HG03457 (cell line): Measurements from ENCODE around the gene PRDX2.
"Not testable (repeated sequence)": the region's sequence is repeated elsewhere in the genome, so short reads cannot be mapped to it uniquely, and the experiment has no call there.

Source experiments
- ATAC-seq: cut with Tn5 transposase; IDR thresholded peaks from one replicate; pipeline ENCODE4 v1.9.1; 2021; ENCODE audit warnings: moderate number of reproducible peaks; ENCODE audit not compliant: unreplicated experiment

The PRDX2 gene

DNA sequence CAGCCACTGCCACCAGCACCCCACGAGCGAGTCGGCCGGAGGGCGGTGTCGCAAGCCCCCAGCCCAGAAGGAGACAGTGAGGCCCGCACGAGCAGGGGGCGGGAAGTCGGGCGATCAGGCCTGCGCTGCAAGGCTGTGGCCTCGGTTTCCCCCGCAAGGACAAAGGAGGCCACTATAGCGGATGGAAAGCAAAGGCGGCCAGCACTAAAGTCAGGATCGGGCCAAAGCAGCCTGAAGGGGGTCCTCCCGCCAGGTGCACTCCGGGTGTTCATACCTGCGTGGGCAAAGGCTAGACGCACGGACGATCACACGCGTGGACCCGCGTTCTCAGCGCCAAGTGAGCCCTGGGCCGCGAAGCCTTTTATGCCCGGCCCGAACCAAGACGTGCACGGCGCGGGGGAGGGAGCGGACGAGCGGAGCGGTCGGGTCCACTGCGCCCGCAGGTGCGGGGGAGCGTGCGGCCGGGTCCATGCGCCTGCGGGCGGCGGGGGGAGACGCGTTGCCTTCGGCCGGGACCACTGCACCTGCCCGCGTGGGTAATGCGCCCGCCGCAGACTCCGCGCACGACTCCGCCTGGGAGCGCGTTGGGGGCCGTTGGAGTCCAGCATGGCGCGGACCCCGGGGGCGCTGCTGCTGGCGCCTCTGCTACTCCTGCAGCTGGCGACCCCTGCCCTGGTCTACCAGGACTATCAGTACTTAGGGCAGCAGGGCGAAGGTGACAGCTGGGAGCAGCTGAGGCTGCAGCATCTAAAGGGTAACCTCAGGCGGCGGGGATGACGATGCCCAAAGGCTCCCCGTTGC lies at the start of gene PRDX2, which contains the start of gene THSD8:
Gene PRDX2, minus strand, starts transcription at position 335 of the 801 bp plus-strand sequence. CDS start 539 bp downstream, outside the sequence.
Gene THSD8, plus strand, starts transcription at position 604 of the 801 bp plus-strand sequence. Its CDS starts 3 bp downstream, at position 607.
- no peak for ATAC-seq

DNA sequence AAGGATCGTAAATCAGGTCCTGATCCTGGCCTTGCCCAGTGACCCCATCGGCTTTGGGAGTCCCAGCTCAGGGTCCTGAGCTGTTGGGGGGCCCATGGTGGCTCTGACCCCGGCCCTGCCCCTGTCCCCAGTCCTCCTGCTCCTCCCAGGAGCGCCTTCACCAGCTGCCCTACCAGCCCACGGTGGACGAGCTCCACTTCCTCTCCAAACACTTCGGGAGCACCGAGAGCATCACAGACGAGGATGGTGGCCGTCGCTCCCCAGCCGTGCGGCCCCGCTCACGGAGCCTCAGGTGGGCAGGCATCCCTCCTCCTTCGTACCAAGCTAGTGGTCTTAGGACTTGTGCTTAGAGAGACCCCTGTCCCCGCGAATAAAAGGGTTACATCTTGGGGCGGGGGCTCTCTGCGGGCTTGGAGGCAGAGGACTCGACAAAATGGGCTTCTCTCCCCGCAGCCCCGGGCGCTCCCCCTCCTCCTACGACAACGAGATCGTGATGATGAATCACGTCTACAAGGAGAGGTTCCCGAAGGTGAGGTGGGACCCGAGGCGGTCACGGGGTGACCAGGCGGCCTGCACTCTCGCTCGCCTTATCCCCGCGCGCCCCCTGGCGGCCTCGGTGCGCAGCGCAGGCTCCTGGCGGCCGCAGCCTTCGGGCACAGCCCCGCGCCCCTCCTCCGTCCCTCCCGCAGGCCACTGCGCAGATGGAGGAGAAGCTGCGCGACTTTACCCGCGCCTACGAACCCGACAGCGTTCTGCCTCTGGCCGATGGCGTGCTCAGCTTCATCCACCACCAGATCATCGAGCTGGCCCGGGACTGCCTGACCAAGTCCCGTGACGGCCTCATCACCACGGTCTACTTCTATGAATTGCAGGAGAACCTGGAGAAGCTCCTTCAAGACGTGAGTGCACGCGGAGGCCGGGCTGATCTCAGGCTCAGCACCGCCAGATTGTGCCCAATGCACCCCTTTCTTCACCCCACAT lies 45.8 kb upstream of the PRDX2 start:
- no peak for ATAC-seq

DNA sequence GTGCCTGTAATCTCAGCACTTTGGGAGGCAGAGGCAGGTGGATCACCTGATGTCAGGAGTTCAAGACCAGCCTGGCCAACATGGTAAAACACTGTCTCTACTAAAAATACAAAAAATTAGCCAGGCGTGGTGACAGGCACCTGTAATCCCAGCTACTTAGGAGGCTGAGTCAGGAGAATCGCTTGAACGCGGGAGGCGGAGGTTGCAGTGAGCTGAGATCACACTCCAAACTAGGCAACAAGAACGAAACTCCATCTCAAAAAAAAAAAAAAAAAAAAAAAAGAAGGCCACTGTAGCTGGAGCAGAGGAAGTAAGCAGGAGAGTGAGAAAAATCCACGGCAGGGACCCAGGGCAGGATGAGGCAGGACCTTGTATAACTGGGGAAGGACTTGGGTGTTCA lies 45.0 kb upstream of the PRDX2 start:
- not testable (repeated sequence) for ATAC-seq

DNA sequence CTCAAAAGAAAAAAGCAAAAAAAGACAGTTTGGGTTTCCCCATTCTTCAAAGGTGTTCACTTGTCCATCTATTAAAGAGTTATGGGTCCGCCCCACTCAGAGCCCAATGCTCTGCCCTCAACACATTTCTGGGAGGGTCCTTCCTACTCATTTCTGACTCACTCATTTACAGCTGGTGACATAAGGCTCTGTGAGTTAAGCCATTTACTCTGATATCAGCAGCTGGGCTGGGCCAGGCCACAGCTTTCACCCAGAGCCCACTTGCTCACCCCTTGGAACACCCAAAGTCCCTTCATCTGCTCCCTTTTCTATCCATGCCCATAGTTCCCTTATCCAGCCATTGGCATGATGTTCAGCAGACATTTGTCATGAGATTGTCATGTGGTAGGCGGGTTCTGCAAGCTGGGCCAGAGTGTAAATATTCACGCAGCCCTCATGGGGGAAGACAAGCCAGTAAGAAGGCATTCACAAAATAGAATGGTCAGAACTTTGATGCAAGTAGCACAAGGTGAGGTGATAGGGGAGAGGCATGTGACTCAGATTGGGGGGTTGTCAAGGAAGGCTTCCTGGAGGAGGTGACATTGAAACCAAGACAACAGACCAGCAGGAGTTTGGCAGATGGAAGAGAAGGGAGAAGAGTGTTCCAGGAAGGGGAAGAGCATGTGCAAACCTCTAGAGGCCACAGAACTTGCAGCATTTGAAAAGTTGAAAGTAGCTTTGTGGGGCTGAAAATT lies 42.6 kb upstream of the PRDX2 start:
- no peak for ATAC-seq

DNA sequence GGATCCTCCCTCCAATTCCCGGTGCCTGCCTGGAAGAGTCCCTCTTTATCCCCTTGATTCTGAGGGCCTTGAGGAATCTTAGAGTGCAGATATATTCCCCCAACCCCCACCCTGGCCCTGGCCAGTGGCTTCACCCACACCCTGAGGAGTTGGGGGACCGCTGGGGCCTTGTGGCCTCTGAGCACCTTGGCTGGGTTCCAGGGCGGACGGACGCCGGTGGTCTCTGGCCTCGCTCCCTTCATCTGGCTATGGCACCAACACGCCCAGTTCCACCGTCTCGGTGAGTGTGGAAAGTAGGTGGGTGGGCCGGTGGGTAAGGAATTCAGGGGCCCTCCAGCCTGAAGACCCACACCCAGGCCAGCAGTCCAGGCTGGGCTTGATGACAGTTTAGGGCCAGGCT lies 41.7 kb upstream of the PRDX2 start:
- no peak for ATAC-seq

DNA sequence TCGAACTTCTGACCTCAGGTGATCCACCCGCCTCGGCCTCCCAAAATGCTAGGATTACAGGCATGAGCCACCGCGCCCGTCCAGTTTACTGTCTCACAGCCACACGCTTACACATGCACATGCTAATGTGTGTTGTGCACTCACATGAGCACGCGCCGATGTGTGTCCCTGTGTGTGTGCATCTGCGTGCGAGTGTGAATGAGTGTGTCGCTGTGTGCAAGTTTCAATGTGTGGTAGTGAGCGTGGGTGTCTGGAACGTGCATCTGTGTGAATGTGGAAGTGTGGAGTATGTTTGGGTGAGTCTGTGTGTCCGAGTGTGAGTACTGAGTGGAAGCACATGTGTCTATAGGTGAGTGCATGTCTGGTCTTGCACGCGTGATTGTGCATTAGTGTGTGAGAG lies 40.9 kb upstream of the PRDX2 start:
- no peak for ATAC-seq

DNA sequence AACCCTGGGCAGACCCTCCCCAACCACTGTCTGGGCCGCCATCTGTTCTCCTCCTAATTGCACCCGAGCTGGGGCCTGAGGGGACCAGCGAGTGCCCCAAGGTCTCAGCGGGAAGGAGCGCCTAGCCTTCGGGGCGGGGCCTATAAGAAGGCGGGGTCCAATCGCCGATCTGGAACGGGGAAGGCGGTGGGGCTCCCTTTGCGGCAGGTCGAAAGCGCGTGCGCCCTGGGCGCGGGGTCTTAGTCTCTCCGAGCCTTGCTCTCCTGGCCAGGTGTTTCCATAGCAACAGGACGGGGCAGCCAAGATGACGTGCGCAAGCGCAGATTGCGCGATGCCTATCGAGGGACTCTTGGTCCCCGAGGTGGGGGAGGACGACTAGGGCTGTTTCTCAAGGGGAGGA lies 39.5 kb upstream of the PRDX2 start:
- ATAC-seq = no peak

DNA sequence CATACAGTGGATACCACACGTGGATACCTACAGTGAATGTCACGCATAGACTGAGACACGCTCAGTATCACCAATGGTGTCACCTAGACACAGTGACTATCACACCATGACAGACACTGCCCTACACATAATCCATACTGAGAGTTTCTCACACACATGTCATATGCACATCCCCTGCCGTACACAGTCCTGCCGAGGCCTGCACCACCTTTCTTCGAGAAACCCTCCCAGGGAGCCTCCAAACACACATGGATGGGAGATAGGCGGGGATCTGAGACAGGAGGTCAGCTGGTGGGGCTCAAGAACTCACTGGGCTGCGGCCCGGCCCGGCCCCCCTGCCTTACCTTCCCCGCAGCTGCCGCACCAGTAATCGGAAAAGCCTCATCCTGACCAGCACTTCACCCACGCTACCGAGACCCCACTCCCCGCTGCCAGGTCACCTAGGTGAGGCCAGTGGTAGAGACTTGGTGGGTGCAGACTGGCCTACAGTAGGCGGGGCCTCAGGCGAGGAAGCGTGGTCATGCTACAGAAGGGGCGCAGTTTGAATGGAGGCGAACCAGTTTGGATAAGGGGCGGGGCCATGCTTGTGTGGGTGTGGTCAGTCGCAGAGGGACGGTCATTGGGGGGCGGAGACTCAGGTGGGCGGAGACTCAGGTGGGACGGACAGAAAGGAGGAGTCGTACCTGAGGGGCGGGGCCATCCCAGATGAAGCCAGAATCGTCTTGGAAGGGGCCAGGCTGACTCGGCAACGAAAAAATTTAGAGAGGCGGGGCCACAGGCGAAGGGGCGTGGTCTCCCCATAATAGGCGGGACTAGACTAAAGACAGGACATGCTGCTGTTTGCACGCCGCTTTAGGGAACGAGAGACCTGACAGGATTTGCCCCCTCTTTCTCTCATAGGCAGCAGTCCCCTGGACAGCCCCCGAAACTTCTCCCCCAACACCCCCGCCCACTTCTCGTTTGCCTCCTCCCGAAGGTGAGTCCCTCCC lies 38.8 kb upstream of the PRDX2 start:
- no peak for ATAC-seq

DNA sequence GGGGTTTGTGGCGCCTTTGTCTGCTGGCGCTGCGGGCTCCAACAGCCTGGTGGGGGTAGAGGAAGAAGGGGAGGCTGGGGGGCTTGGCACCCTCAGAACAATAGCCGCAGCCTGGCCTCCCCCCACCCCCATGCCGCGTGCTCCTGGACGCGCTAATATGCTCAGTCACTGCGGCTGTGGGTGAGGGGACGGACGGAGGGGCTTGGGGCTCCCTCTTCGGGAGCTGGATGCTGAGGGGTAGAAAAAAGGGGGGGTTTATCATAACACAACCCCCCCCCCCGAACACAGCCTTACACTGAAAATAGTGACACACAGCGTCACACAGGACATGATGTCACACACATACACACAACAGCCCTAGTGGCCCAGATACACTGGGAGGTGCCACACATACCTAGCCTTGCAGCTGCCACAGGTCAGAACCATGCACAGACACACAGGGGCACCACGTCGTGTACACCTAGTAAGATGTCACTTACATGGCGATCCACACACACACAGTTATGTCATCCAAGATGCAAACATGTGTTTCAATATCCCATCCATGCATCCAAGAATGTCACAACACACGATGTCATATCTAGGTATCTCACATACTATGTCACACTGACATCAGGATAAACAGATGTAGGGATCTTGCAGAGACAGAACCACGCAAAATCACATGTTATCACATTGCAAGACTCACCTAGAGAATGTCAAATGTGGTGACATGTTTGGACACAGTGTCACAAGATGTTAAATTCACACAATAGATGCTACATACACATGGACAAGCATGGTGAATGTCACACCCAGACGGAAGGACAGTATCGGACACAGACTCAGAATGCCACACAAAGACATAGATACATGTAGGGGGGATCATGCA lies 37.5 kb upstream of the PRDX2 start:
- no peak for ATAC-seq

DNA sequence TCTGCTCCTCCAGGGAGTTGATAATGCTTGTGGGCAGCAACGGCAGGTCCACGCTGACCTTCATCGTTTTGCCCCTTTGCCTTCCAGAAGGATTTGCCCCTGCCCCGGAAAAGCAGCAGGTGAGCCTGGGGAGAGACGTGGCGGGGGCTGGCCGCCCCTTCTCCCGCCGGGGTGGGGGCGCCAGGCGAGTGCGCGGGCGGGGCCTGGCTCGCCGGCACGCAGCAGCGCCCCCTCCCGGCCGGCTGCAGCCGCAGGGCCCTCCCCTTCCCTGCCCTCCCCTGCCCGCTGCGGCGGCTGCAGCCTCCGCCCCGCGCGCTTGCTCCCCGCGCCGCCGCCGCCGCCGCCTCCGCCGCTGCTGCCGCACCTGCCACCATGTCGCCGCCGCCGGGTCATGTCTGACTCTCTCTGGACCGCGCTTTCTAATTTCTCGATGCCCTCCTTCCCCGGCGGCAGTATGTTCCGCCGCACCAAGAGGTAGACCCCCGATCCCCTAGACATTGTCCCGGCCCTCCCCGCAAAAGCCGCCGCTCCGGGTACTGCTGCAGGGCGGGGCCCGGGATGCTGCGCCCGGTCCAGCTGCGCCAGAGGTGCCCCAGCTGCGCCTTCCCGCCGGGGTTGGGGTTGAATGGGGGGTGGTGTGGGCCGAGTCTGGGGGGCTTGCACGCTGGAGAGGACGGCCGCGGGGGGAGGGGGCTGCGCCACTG lies 36.7 kb upstream of the PRDX2 start, which contains the start of gene MAST1:
Gene MAST1, plus strand, starts transcription at position 334 of the 704 bp plus-strand sequence. Its CDS starts 58 bp downstream, at position 392.
- ATAC-seq = no peak

DNA sequence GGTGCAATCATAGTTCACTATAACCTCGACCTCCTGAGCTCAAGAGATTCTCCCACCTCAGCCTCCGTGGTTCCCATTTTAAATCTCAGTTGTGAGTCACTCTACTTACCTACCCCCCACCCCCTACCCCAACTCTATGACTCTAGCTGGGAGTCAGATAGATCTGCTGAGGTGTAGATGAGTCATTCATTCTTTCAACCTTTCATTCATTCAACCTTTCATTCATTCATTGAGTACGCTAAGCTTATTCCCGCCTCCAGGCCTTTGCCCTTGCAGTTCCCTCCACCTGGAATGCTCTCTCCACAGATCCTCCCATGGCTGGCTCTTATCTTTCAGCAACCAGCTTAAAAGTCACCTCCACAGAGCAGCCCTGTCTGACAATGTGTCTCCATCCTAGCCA lies 35.6 kb upstream of the PRDX2 start:
- no peak for ATAC-seq

DNA sequence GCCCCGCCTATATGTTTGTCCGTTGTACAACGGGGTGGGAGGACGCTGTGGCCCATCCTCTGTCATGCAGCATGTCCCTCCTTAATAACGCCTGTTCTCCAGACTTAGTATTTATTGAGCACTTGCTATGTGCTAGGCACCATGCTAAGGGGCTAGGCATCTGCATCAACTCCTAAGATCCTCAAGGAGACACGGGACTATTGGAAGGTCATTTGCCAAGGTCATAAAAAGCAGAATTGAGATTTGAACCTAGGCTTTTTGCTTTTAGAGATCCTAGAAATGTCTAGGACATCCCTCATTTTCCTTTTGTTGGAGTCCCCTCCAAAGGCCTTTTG lies 34.9 kb upstream of the PRDX2 start:
- ATAC-seq = no peak

DNA sequence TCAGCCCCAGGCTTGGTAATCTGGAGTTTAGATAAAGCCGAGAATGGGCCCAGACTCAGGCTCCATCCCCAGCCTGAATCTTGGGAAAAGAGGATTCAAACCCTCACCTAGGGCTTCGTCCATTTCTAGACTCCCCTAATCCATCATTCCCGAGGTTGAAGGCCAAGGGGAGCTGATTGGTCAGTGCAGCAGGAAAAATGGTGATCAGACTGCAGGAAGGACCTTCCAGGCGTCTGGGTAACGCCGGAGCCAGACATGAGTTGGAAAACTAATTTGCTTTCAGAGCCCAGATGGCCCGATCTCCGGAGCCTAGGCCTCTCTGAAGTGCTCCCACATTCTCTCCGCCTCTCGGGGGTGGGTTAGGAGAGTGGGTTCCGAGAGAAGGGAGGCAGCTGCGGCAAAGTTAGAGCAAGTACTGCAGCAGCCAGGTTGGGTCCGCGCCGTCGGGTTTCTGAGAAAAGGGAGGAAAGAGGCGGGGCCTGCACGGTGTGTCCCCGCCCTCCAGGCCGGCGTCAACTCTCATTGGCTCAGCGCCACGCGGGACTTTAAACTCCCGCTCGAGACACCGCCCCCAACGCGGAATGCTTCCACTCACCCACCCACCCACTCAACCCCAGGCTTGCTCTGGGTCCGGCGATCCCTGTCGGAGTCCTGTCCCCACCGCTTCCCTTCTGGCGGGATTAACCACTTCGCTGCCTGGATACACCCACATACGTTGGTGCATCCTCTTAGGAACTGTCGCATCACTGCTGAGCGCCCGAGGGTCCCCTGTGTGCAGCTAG lies 33.6 kb upstream of the PRDX2 start:
- no peak for ATAC-seq

DNA sequence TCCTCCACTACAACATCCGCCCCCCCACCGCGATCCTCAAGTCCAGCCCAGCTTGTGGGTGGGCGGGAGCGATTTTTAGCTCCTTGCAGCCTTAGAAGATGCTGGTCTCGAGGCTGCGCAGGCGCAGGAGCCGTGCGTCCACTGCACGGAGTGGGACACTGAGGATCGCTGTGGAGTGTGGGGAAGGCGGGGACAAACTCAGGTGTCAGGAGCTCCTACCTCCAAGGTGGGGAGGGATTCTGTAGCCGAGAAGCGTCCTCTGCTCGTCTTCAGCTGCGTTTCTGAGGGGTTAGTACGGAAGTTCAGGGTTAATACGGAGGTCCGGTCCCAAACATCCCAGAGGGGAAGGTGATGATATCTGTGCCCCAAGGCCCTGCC lies 33.0 kb upstream of the PRDX2 start, which contains the start of gene RTBDN:
Gene RTBDN, minus strand, starts transcription at position 14 of the 378 bp plus-strand sequence. CDS start 4,600 bp downstream, outside the sequence.
- no peak for ATAC-seq

DNA sequence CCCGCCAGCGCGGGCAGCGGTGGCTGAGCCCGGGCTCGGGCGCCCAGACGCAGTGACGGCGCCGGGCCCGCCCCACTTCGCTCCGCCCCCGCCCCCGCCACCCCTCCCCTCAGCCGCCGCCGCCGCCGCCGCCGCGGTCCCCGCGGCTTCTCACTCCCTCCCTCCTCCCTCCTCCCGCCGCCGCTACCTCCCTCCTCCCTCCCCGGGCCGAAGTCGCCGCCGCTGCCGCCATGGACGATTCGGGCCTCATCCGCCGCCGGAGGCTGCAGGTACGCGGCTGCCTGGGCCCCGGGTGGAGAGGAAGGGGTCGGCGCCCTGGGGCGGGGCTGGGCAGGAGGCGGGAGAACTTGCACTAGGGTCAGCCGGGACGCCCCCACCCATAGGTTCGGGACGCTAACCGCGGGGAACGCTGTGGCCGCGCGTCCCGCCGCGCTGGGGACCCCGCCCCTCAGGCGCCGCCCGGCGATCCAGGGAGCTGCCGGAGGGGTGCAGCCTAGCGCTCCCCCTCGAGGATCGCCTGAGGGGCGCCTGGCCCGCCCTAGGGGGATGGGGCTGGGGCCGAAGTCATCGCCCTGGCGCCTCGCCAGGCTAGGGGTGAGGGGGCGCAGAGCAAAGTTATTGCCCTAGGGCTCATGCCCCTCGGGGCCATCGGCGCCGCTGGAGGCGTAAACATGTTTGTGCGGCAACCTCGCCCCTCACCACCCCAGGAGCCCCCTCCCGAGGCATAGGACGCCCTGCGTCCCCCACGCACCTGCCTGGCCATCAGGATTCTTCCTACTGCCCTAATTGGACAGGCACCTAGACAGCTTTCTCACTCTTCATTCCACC lies 32.4 kb upstream of the PRDX2 start:
- ATAC-seq = no peak

DNA sequence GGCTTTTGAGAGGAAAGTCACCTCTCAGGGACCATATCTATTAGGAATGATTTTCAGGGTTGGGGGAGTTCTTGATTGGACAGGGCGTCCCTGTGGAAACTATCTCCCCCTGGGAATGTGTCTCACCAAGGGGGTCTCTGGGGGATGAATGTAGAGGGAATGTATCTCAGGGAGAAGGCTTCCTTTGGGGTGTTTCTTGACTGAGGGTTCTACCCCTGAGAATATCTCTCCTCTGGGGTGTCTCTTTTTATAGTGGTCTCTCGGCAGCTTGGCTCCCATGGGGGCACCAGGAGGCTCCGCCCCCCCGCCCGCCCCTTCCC lies 31.8 kb upstream of the PRDX2 start:
- no peak for ATAC-seq

DNA sequence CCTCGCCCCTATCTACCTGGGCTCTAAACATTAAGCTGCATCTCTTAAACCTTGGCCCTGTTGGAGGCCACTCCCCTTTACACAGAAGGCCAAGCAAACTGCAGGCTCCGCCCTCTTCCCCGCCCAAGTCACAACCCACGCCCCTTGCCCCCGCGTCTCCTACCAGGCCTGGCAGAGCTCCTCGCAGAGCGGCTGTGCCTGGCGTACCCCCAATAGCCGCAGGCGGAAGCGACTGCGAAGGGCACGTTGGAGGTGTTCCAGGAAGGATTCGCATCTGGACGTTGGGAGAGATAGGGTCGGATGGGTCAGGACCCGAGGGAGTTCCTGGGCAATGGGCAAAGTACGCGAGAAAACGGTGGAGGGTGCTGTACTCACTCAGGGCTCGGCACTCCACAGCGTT lies 26.9 kb upstream of the PRDX2 start:
- no peak for ATAC-seq
